Smooth muscle cell (in vitro differentiated cells): ENCODE data around the gene YARS1. TPM values are rescaled to one million over a fixed set of nuclear protein-coding genes. Genes with fewer than 3 reads are reported as not detected.

Source experiments
- DNase-seq: peaks from one replicate; lab custom pipeline; 2025; ENCODE audit not compliant: unreplicated experiment; lab: John Stamatoyannopoulos, UW
- H2AFZ ChIP-seq: fragments of 200-600 bp; sonication (generic); 2 replicates; pipeline ENCODE4 v1.6.0; 2016; ENCODE audit warnings: antibody characterized with exemption, low read depth, mild to moderate bottlenecking
- H3F3A ChIP-seq: fragments of 200-600 bp; sonication (generic); 2 replicates; pipeline ENCODE4 v1.6.0; 2017; ENCODE audit warnings: antibody characterized with exemption, low read depth
- H3K27ac ChIP-seq: fragments of 200-600 bp; sonication (generic); 2 replicates; pipeline ENCODE4 v1.5.1; 2016; ENCODE audit warnings: low read depth, mild to moderate bottlenecking
- H3K27me3 ChIP-seq: fragments of 200-600 bp; sonication (generic); 2 replicates; pipeline ENCODE4 v1.6.1; 2016; ENCODE audit warnings: low read depth, mild to moderate bottlenecking
- H3K36me3 ChIP-seq: fragments of 200-600 bp; sonication (generic); 2 replicates; pipeline ENCODE4 v1.5.1; 2016; ENCODE audit warnings: low read depth
- H3K4me1 ChIP-seq: fragments of 200-600 bp; sonication (generic); 2 replicates; pipeline ENCODE4 v1.5.1; 2016; ENCODE audit warnings: low read depth
- H3K4me2 ChIP-seq: fragments of 200-600 bp; sonication (generic); 2 replicates; pipeline ENCODE4 v1.6.0; 2016; ENCODE audit warnings: mild to moderate bottlenecking
- H3K4me3 ChIP-seq: fragments of 200-600 bp; sonication (generic); 2 replicates; pipeline ENCODE4 v1.5.1; 2016; ENCODE audit warnings: mild to moderate bottlenecking
- H3K79me2 ChIP-seq: fragments of 200-600 bp; sonication (generic); 2 replicates; pipeline ENCODE4 v1.6.0; 2016; ENCODE audit warnings: low read depth, mild to moderate bottlenecking
- H3K9ac ChIP-seq: fragments of 200-600 bp; sonication (generic); 2 replicates; pipeline ENCODE4 v1.6.0; 2016; ENCODE audit warnings: low read depth
- H3K9me3 ChIP-seq: fragments of 200-600 bp; sonication (generic); replicated peaks from 2 replicates; pipeline ENCODE4 v1.5.1; 2016; ENCODE audit warnings: low read depth
- H4K20me1 ChIP-seq: fragments of 200-600 bp; sonication (generic); 2 replicates; pipeline ENCODE4 v1.6.0; 2016; ENCODE audit warnings: low read depth
- WGBS: methylation state at CpG from one replicate; pipeline ENCODE4 v1.1.7; 2016; ENCODE audit warnings: low lambda C conversion rate; 5-methylcytosine and 5-hydroxymethylcytosine counted together
- polyA plus RNA-seq: library from polyadenylated mRNA; unstranded; fragments of >200 nt; fragmentation: Nextera tagmentation; extraction: Ambion mirVana; gene quantifications from 2 replicates; pipeline ENCODE4 v1.2.1, GENCODE V29; 2016
- total RNA-seq: library from RNA; depleted of rRNA; stranded (reverse); fragments of >200 nt; gene quantifications from 2 replicates; pipeline ENCODE4 v1.2.3, GENCODE V29; 2014
- TF ChIP-seq, protein P1 (sequence below): fragments of 200-600 bp; sonication (generic); IDR thresholded peaks from 2 replicates; pipeline ENCODE4 v1.5.1; 2017; ENCODE audit warnings: borderline replicate concordance, mild to moderate bottlenecking, antibody characterized with exemption; ENCODE audit not compliant: insufficient read depth, poor library complexity, severe bottlenecking

YARS1 gene
- total and polyA plus RNA-seq, 2 experiments from 2014 or later = 52.1 to 82.9 TPM

DNA sequence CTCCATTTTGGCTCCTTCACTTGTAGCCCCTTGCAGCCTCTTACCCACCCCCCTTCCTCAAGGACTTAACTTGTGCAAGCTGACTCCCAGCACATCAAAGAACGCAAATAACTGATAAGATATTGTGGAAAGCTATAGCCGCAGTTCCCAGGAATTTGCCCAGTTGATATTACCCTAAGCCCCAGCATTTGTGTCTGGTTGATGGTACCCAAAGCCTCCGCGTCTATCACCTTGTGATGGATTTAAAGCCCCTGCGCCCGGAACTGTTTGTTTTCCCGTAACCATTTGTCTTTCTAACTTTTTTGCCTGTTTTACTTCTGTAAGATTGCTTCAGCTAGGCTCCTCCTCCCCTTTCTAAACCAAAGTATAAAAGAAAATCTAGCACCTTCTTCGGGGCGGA is 5.9 kb downstream of the YARS1 start:
- peaks cover 89% of the 10 kb centered on the region for H3K79me2 ChIP-seq
- H3K27ac ChIP-seq = peak overlapping the region; percentile 4
- TF ChIP-seq, protein P1, sequence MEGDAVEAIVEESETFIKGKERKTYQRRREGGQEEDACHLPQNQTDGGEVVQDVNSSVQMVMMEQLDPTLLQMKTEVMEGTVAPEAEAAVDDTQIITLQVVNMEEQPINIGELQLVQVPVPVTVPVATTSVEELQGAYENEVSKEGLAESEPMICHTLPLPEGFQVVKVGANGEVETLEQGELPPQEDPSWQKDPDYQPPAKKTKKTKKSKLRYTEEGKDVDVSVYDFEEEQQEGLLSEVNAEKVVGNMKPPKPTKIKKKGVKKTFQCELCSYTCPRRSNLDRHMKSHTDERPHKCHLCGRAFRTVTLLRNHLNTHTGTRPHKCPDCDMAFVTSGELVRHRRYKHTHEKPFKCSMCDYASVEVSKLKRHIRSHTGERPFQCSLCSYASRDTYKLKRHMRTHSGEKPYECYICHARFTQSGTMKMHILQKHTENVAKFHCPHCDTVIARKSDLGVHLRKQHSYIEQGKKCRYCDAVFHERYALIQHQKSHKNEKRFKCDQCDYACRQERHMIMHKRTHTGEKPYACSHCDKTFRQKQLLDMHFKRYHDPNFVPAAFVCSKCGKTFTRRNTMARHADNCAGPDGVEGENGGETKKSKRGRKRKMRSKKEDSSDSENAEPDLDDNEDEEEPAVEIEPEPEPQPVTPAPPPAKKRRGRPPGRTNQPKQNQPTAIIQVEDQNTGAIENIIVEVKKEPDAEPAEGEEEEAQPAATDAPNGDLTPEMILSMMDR = no peak
- no peaks in the 10 kb centered on the region for H3K9me3 ChIP-seq
- H3K4me1 ChIP-seq = peaks cover 6% of the 10 kb centered on the region
- H3K36me3 ChIP-seq = peaks cover 12% of the 10 kb centered on the region
- H3K9ac ChIP-seq = no peak overlapping the region
- peak overlapping the region; percentile 44 for H3K4me2 ChIP-seq
- no peak overlapping the region for H3K4me3 ChIP-seq
- peaks cover 72% of the 10 kb centered on the region for H4K20me1 ChIP-seq
- H3K27me3 ChIP-seq = no peaks in the 10 kb centered on the region
- peaks cover 5% of the 10 kb centered on the region for H3F3A ChIP-seq
- no peak overlapping the region for H2AFZ ChIP-seq
- DNase-seq = no peak
- WGBS = 38% methylated on average over 9 of the region's 9 CpGs

DNA sequence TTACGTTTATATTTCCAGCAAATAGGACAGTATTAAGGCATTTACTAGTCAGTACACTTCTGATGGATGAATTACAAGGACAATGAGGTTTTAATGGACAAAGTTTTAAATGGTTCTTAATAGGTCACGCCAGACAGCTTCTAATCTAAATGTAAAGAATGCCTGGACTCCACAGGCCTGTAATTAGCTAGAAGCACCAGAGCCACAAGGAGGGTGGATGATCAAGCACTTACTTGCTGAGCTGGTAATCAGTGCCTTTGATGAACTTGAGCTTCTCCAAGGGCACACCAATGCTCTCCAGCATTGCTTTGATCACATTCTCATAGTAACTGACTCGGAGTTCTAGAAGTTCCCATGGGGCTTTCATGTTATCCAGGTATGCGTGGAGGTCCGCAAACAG is 6.8 kb downstream of the YARS1 start:
- peaks cover 80% of the 10 kb centered on the region for H3K79me2 ChIP-seq
- no peak overlapping the region for H3K4me2 ChIP-seq
- H3K27me3 ChIP-seq = no peaks in the 10 kb centered on the region
- peaks cover 1% of the 10 kb centered on the region for H3K4me1 ChIP-seq
- 61% methylated on average over 5 of the region's 5 CpGs for WGBS
- no peak overlapping the region for H3K4me3 ChIP-seq
- peaks cover 5% of the 10 kb centered on the region for H3F3A ChIP-seq
- no peak overlapping the region for H3K27ac ChIP-seq
- no peak overlapping the region for H2AFZ ChIP-seq
- TF ChIP-seq, protein P1 = no peak
- no peak for DNase-seq
- H3K9me3 ChIP-seq = no peaks in the 10 kb centered on the region
- H4K20me1 ChIP-seq = peaks cover 69% of the 10 kb centered on the region
- H3K36me3 ChIP-seq = peaks cover 17% of the 10 kb centered on the region
- no peak overlapping the region for H3K9ac ChIP-seq

DNA sequence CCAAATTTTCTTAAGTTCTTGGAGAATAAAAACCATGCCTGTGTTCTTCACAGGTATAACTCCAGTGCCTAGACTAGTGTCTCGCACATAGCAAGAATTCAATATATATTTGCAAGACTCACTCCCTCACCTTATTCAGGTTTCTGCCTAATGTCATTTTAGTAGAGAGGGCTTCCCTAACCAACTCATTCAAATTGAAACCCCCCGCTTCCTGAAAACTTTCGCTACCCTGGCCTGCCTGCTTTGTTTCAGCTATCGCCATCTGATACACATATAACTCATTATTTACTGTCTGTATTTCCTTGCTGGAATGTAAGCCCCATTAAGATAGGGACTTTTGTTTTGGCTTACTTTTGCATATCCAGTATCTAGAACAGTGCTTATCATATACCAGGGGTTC is 8.6 kb downstream of the YARS1 start:
- peaks cover 52% of the 10 kb centered on the region for H4K20me1 ChIP-seq
- no peak overlapping the region for H3K27ac ChIP-seq
- peaks cover 5% of the 10 kb centered on the region for H3F3A ChIP-seq
- no peak overlapping the region for H3K4me3 ChIP-seq
- peaks cover 17% of the 10 kb centered on the region for H3K36me3 ChIP-seq
- no peaks in the 10 kb centered on the region for H3K9me3 ChIP-seq
- H3K27me3 ChIP-seq = no peaks in the 10 kb centered on the region
- no peaks in the 10 kb centered on the region for H3K4me1 ChIP-seq
- H3K9ac ChIP-seq = no peak overlapping the region
- no peak overlapping the region for H3K4me2 ChIP-seq
- DNase-seq = no peak
- WGBS = 91% methylated on average over 4 of the region's 4 CpGs
- no peak overlapping the region for H2AFZ ChIP-seq
- H3K79me2 ChIP-seq = peaks cover 62% of the 10 kb centered on the region
- TF ChIP-seq, protein P1 = no peak

DNA sequence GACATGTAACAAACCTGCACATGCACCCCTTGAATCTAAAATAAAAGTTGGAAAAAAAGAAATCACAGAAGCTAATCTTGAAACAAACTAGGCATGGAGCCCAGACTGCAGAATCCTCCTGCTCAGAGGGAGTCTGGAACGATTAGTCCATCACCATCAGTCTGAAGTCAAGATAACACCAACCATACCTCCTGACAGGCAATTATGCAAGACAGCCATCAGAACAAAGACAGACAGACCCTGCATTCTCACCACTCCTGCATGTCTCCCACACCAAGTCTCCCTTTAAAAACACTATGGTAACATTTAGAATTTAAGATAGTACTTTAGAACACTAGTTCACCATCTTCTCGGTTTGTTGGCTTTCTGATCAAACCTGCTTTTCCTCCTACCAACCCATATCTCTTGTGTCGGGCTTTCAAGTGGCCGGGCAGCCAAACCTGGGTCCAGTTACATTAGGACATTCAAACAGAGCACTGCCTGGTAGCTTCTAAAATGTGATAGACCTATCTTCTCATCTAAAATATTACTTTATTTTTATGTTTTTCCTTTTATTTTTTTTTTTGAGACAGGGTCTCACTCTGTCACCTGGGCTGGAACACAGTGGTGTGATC is 10.1 kb downstream of the YARS1 start:
- DNase-seq = no peak
- 60% methylated on average over 4 of the region's 4 CpGs for WGBS
- no peak overlapping the region for H3K9ac ChIP-seq
- TF ChIP-seq, protein P1 = no peak
- H3K4me2 ChIP-seq = no peak overlapping the region
- no peaks in the 10 kb centered on the region for H3K9me3 ChIP-seq
- no peaks in the 10 kb centered on the region for H3K27me3 ChIP-seq
- peaks cover 5% of the 10 kb centered on the region for H3F3A ChIP-seq
- H3K36me3 ChIP-seq = peaks cover 17% of the 10 kb centered on the region
- peaks cover 37% of the 10 kb centered on the region for H4K20me1 ChIP-seq
- no peak overlapping the region for H2AFZ ChIP-seq
- H3K4me1 ChIP-seq = no peaks in the 10 kb centered on the region
- no peak overlapping the region for H3K4me3 ChIP-seq
- H3K27ac ChIP-seq = no peak overlapping the region
- H3K79me2 ChIP-seq = peaks cover 46% of the 10 kb centered on the region
